Suprapubic skin (tissue), 2 donors: ENCODE data around the gene UGGT2.

ENCODE experiments used
- EP300 ChIP-seq: sonication (generic); formaldehyde crosslinking; IDR thresholded peaks from one replicate; pipeline ENCODE4 v1.6.1; 2017; ENCODE audit warnings: antibody characterized with exemption
- POLR2A ChIP-seq, 2 donors: fragments of 450-650 bp; IDR thresholded peaks; one replicate each; pipeline ENCODE4 v1.6.1; 2017; ENCODE audit warnings: antibody characterized with exemption in 2 of 2, mild to moderate bottlenecking in 2 of 2, moderate library complexity in 2 of 2

- TF ChIP-seq EP300 (no peak), POLR2A (IDR thresholded peaks at IDR 0.05) (no peak)
These were observed 33.0 kb downstream of the UGGT2 start for GRCh38 chr13:96020155-96020575.
